Measurements from ENCODE around the gene STX1A. TPM values are rescaled to one million over a fixed set of nuclear protein-coding genes. Genes with fewer than 3 reads are reported as not detected.
"Not testable (repeated sequence)": the region's sequence is repeated elsewhere in the genome, so short reads cannot be mapped to it uniquely, and the experiment has no call there.

STX1A gene
- polyA plus RNA-seq, 3 donors: 3.8 to 7.5 (median 4.0) TPM

GRCh38 chr7:73716318-73716890 is 3.1 kb downstream of the STX1A start:
- 60 to 78% (median 72%) methylated on average over 4 of the region's 4 CpGs for WGBS, 3 donors
- no peak overlapping the region for H3K27ac ChIP-seq (ENCODE audit: low read depth, low read length)

DNA sequence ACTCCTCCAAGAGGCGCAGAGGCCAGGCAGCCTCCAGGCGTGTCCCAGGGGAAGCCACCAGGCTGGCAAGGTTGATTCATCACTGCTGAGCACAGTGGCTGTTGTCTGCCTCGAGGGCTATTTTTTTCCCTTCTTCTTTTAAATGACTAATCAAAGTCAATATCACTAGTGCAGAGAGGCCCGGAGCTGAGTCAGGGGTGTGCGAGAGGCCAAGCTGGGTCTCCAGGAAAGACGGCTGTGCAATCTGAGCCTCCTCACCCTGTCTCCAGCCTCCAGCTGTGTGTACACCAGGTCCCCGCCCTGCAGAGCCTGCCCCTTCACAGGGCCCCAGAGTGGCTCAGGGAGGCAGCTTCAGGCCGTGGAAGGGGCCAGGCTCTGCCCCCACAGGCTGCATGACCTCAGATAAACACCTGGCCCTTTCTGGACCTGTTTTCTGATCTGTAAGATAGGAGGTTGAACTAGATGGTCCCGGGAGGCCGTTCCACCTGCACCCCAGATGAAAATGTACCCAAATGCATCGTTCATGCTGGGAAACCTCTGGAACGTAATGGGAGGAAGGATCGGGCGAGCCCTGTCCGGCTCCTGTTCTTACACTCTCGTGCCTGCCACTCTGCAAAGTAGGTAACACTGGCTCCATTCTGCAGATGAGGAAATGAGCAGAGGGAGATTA is 3.7 kb downstream of the STX1A start:
- no peak overlapping the region for H3K27ac ChIP-seq (ENCODE audit: low read depth, low read length)
- WGBS, 3 donors: 58 to 62% (median 61%) methylated on average over 16 of the region's 16 CpGs

DNA sequence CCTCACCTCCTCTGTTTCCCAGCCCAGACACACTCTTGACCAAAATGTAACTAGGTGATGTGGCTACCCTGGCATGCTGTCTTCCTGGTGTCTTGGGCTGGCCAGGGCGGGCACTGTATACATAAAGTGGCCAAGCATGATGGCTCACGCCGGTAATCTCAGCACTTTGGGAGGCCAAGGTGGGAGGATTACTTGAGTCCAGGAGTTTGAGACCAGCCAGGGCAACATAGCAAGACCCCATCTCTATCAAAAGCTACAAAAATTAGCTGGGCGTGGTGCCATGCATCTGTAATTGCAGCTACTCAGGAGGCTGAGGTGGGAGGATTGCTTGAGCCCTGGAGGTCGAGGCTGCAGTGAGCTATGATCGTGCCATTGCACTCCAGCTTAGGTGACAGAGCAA is 6.2 kb downstream of the STX1A start:
- WGBS, 3 donors: 91 to 95% (median 92%) methylated on average over 6 of the region's 6 CpGs
- H3K27ac ChIP-seq (ENCODE audit: low read depth, low read length): not testable (repeated sequence)

- H3K27ac ChIP-seq (ENCODE audit: low read depth, low read length): no peak overlapping the region
- WGBS, 3 donors: 60 to 85% (median 82%) methylated on average over 1 of the region's 1 CpG
Observed at GRCh38 chr7:73712773-73713172, 6.7 kb downstream of the STX1A start.

DNA sequence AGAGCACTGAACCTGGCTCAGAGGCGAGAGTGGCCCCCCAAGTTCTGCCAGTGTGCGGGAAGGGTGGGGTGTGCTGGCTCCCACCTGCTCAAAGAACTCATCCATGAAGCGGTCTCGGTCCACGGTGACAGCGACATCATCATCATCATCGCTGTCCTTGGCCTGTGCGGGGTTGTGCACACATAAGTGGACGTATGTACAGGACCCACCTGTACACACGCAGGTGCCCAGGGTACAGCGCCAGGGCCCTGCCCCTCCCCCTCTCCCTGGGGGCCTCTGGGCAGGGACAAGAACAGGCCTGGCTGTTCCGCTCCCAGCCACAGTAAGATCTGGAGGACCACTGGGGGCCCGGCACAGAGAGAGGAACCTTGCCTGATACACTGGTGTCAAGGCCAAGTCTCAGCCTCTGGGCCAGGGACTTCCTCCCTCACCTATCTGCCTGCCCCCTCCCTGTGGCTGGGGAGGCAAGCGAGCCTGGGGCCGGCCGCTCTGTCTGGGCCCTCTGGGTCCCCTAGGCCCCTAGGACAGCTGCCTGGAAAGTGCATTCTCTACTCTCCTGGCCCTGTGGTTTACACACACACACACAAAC is 10.4 kb downstream of the STX1A start:
- 89 to 94% (median 93%) methylated on average over 15 to 16 of the region's 16 CpGs for WGBS, 3 donors
- H3K27ac ChIP-seq (ENCODE audit: low read depth, low read length): no peak overlapping the region

DNA sequence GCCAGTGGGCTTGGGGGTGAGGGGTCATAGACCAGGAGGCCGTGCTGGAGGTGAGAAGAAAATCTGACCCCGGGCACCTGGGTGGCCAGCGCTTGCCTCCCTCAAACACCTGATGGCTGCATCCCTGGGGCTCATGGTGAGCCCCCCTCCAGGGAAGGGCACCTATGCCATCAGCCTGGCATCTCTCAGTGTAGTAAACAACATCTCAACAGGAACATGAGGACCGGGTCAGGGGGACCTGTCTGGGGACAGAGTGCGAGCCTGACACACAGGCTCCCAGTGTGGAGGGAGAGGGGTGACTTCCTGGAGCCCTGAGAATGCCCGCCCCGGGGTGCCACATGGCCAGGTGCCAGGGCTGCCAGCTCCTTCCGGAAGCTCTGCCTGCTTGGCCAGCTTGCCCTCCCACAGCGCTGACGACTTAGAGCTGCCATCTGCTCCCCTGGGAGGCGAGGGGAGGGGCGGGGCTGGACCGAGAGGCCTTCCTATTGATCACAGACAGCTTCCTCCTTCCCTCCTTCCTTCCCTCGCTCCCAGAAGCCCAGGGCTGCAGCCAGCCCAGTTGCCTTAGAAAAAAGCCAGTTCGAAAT is 12.3 kb downstream of the STX1A start:
- WGBS, 3 donors: 56 to 76% (median 62%) methylated on average over 15 of the region's 15 CpGs
- no peak overlapping the region for H3K27ac ChIP-seq (ENCODE audit: low read depth, low read length)

DNA sequence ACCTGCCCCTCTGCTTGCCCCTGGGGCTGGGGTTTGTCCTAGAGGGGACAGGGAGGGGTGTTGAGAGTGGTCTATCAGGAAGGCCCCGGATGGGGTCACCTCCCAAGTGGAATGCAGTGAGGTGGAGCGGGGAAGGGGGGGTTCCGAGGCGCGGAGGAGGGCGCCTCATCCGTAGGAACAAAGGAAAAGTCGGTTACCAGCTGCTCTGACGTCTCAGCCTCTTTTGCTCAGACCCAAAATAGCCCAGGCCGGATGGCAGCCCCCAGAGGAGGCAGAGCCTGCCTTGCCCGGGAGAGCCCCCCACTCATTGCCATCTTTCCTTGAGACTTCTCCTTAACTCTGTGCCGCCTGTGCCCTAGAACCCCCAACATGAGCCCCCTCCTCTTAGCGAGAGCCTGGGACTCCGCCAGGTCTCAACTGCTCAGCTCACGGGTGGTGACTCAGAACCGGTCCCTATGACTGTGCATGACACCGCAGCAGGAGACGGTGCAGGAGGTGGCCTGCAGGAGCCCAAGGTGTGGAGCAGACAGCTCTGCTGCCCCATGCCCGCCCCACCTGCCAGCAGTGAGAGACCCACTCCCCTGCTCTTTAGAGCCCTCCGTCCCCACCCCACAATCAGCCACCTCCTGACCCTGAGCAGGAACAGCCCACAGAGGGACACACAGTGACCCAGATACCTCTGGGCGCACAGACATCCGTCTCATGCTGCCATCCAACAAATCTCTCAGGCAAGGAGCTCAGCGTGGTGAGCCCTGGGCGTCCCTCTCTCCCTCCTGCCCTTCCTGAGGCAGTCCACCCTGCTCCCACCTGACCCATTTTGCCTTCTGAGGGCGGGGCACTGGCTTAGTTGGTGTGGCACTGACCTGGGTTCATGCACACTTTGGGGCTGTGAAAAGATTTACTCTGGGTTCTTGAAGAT is 13.1 kb downstream of the STX1A start:
- WGBS, 3 donors: 73 to 89% (median 73%) methylated on average over 24 to 25 of the region's 25 CpGs
- H3K27ac ChIP-seq (ENCODE audit: low read depth, low read length): no peak overlapping the region

DNA sequence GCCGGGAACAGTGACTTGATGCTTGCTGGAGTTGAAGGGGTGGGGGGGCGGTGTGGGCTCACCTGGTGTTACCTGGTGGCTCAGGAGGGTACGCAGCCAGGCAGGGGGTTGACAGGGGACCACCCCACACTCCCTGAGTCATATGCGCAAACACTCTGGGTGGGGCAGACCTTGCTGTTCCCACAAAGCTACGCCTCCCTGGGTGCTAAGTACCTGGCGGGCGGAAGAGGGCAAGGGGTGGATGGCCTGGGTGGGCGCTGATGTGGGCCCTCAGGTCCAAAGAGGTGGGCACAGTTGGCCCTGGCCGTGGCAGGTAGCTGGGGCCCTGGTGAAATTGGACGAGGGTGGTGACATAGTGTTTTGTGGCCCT is 13.9 kb downstream of the STX1A start:
- WGBS, 3 donors: 90 to 92% (median 90%) methylated on average over 9 to 10 of the region's 10 CpGs

DNA sequence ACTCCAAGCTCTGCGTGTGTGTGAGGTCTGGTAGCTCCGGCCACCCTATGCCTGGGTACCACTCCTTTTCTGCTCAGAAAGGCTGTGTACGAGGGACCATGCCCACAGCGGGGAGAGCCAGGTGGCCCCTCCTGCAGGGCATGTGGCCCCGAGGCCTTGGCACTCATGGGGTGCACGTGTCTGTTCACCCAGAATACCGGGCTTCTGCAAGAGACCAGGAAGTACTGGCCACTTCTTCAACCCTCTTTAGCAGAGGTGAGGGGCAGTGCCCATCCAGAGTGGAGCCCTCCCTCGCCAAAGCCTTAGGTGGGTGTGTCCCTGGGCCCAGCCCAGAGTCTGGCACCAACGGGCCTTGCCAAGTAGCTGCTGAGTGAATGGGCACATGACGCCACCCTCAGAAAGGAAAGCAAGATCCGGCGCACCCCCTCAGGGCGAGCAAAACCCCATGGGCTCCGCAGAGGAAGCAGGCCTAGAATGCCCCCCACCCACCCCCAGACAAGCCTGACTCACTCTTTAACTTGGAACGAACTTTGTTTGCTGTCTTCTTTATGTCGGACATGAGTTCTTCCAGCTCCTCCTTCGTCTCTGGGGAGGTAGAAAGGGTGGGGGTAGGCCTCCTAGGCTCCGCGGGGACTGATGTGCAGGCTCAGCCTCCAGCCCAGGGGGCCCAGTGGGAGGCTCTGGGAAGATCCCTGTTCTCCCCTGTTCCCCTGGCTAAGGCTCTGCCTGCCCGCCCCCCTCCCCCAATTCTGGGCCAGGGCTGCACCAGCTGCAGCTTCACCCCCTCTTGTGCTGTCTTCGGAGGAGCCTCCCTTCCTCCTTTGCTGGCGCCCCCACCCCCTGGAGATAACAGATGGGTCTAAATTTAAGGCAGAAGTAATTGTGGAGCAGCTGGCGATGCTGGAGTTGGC is 14.6 kb downstream of the STX1A start:
- 72 to 83% (median 81%) methylated on average over 23 of the region's 23 CpGs for WGBS, 3 donors

More for the DNA sequence above, 13.9 kb downstream of the STX1A start:
- H3K27ac ChIP-seq (ENCODE audit: low read depth, low read length): no peak overlapping the region

GRCh38 chr7:73703757-73704639 is 15.5 kb downstream of the STX1A start:
- WGBS, 3 donors: 30 to 40% (median 33%) methylated on average over 42 to 45 of the region's 45 CpGs

More for the DNA sequence above, 14.6 kb downstream of the STX1A start:
- no peak overlapping the region for H3K27ac ChIP-seq (ENCODE audit: low read depth, low read length)

DNA sequence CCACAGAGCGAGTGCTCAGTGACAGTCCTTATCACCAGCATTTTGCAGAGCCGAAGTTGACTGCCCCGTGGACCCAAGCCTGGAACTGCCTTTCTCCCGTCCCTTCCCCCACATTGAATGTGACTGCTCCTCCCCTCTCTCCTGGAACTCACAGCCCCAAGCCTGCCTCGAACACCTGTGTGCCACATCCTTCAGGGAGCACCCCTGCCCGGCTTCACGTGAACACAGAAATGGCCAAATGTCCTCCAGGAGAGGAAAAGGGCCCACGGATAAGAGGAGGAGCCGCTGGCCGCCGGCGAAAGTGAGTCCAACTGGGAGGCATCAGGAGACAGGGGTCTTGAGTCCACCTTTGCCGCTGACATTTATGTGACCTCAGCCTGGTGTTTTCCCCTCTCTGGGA is 16.2 kb downstream of the STX1A start:
- H3K27ac ChIP-seq (ENCODE audit: low read depth, low read length): no peak overlapping the region
- 65 to 76% (median 71%) methylated on average over 13 of the region's 13 CpGs for WGBS, 3 donors

More at GRCh38 chr7:73703757-73704639, 15.5 kb downstream of the STX1A start:
- no peak overlapping the region for H3K27ac ChIP-seq (ENCODE audit: low read depth, low read length)

DNA sequence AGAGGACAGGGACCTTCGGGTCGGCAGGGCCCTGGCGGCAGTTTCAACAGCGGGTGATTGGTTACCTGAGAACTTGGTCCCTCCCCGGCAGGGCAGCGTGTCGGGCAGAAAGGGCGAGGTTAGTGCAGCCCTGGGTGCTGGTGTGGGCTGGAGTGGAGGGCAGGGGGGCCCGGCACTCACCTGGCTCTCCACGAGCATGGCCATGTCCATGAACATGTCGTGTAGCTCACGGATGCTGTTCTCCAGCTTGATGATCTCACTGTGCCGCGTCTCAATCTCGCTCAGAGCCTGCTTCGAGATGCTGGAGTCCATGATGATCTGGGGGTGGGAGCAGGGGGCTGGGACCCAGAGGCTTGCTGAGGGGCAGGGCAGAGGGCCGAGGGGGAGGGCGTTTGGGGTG is 16.8 kb downstream of the STX1A start:
- no peak overlapping the region for H3K27ac ChIP-seq (ENCODE audit: low read depth, low read length)
- 88 to 96% (median 88%) methylated on average over 17 to 18 of the region's 18 CpGs for WGBS, 3 donors

DNA sequence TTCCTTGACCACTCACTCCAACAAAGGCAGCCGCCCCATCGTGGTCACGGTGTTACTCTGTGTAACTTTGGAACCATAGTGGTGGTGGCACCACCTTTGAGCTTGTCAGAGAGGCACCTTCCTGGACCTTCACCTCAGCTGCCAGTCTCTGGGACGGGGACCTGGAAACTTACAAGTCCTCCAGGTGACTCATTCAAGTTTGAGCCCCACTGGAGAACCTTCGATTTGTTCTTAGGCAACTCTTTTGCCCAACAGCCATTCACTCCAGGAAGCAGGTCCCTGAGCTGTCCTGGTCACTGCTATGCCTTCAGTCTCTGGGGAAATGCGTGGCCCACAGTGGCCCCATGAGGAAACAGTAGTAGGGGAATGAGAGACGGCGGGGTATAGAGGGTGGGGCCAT is 17.2 kb downstream of the STX1A start:
- H3K27ac ChIP-seq (ENCODE audit: low read depth, low read length): no peak overlapping the region
- WGBS, 3 donors: 80 to 87% (median 81%) methylated on average over 8 of the region's 8 CpGs

DNA sequence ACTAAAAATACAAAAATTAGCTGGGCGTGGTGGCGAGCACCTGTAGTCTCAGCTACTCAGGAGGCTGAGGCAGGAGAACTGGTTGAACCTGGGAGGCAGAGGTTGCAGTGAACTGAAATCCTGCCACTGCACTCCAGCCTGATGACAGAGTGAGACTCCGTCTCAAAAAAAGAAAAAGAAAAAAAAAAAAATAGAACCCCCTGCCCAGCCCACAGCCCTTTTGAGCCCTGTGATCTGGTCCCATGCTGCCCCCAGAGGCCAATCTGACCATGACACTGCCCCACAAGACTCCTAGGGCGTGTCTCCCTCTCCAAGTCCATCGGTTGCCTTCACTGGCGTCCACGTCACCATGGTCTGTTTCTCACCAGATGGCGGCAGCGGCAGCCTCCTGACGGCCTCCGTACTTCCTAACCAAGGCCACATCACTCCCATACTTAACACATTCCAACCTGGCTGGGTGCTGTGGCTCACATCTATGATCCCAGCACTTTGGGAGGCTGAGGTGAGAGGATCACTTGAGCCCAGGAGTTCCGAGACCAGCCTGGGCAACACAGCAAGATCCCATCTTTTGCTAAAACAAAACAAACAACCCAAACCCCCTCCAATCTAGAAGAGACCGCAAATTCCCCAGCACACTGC is 18.0 kb downstream of the STX1A start:
- WGBS, 3 donors: 58 to 75% (median 74%) methylated on average over 13 of the region's 13 CpGs

GRCh38 chr7:73700581-73701134 is 18.8 kb downstream of the STX1A start:
- 85 to 91% (median 86%) methylated on average over 15 of the region's 15 CpGs for WGBS, 3 donors
- no peak overlapping the region for H3K27ac ChIP-seq (ENCODE audit: low read depth, low read length)

More for the DNA sequence above, 18.0 kb downstream of the STX1A start:
- no peak overlapping the region for H3K27ac ChIP-seq (ENCODE audit: low read depth, low read length)

GRCh38 chr7:73700069-73700423 is 19.4 kb downstream of the STX1A start:
- no peak overlapping the region for H3K27ac ChIP-seq (ENCODE audit: low read depth, low read length)
- WGBS, 3 donors: 88 to 91% (median 88%) methylated on average over 10 to 14 of the region's 14 CpGs
